NCI-H1694 treated with DMSO at 0.1 percent for 48 hours (cell line): ENCODE results near the gene RCOR3.

Experiments used
- DNase-seq: peaks from one replicate; lab custom pipeline; 2025; lab: John Stamatoyannopoulos, UW

RCOR3 gene

GRCh38 chr1:211324992-211325775 lies 66.0 kb downstream of the RCOR3 start:
- DNase-seq = no peak

- no peak for DNase-seq
These were observed 67.0 kb downstream of the RCOR3 start for GRCh38 chr1:211326140-211326527.

DNA sequence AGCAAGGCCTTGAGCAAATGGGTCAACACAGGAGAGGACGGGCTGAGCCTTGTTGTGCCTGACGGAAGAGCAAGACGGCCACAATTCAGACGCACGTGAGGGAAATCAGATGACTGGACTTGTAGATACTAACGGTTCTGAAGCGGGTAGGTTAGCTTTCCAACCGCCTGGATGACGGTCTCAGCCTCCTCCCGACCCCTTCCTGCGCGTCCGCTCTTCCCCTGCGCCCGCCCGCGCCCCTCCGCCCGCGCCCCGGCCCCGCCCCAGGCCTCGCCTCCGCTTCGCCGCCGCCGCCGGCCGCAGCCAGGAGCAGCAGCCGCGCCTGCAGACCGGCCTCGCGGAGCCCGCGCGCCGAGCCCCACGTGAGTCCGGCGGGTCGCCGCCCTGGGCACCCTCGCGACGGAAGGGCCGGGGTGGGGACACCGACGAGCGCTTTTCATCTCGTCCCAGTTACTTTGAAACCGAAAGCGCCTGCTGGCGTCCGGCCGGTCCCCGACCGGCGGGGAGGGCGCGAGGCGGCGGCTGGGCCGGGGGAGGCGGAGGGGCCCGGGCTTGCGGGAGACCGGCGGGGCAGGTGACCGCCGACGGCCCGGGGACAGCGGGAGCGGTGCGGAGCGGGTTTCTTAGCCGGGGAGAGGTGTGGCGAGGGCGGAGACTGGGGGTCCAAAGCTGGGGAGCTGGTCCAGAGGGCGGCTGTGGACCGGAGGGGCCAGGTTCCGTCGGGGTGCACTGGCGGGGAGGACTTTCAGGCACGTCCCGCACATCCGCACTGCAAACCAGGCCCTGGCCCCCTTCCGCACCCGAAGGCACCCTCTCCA lies 67.6 kb downstream of the RCOR3 start, which contains the start of gene TRAF5:
TRAF5 (plus strand) TSS at position 306 of the 818 bp plus-strand sequence. CDS start 26,407 bp downstream, outside the sequence.
- peak; percentile 28 for DNase-seq

- DNase-seq = no peak
These were observed 68.3 kb downstream of the RCOR3 start for GRCh38 chr1:211327346-211327921.

DNA sequence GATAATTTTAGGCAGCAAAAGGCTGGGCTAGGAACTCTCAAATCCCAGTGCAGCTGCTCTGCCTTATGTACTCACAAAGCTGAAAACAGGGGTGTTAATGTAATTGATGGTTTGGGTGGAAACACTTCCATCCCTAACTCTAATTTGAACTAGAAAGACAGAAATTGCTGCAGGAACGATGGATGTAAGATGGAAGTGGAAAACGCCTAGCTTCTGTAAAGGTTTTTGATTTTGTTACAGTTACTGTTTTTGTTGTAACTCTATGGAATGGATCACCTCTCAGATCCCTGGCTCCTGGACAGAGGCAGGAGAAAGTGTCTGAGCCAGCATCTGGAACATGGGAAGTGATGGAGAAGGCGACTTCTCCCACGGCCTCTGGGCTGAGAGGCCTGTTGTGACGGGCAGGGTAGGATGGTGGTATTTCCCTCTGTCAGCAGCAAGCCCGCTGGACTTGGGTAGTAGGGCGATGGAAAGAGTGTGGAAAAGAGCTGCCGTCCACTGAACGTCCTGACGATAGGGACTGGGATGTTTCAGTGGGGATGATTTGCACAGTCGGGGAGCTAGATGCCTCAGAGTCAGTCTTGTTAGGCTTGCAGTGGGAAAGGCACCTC lies 69.0 kb downstream of the RCOR3 start:
- peak; percentile 23 for DNase-seq

DNA sequence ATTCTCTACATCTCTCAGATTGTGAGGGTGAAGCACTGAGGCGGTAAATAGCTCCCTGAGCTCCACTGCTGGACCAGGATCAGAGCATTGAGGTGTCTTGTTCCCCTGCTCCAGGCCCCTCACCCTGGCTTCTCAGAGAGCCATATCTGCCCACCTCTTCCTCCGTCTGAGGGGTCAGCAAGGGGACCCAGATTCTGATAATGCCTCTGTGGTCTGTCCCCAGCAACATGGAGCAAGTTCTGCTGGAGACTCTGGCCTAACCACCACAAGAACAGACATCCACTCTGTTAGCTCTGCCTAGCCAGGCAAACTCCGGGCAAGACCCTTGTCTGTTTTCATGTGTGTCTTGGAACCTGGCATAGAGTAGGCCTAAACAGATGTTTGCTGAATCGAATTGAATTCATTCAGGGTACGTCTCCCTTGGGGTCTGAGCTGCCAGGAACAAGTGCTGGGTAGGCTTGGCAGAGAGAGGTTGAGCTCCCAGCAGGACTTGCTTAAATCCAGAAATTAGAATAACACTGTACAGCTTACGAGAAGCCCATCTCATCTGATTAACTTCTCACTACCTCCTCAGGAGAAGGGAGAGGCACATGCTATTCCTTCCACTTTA lies 69.8 kb downstream of the RCOR3 start:
- DNase-seq = peak; percentile 87

DNA sequence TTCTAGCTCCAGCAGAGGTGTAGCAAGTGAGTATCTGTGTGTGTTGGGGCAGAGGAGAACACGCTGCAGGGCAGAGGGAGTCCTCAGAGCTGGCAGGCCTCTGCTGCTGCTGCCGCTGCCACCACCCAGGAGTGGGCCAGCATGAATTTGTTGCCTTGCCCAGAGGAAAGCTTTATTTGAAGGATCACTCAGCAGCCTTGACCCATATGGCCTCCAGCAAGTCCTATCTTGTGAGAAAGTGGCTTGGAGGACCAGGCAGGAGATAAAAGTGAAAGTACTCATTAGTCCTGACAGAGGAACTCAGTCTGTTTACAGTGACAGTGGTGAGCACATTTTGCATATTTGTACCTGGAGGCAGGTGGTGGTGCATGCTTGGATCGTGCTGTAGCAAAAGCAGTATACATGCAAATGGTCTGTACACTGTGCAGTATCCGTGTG lies 70.6 kb downstream of the RCOR3 start:
- DNase-seq = no peak

DNA sequence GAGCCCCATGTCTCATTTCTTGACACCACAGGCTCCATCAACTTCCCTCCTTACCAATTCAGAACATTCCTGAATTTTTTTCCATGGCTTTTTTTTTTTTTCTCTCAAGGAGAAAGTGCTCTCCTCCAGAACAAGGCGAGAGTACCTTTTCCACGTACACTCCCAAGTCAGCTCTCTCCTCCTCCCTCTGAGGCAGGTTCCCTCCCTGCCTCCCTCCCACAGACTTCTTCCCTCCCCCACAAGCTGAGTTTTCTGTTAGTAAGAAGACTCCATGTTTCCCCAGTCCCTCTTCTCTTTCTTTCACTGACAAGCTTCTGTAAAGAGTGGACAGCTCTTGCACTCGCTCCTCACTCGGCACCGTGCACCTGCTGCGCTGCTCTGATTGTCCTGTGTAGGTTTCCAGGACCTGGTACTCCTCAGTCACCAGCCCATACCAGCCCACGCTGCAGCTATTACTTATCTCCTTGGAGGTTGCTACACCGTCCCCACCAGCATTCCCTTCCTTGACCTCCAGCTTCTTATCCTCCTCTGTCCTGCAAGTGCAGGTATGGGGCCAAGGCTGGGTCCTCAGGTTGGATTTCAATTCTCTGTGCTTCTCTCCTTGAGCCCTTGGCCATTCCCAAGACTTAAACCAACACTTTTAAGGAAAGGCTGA lies 71.2 kb downstream of the RCOR3 start:
- DNase-seq = no peak

DNA sequence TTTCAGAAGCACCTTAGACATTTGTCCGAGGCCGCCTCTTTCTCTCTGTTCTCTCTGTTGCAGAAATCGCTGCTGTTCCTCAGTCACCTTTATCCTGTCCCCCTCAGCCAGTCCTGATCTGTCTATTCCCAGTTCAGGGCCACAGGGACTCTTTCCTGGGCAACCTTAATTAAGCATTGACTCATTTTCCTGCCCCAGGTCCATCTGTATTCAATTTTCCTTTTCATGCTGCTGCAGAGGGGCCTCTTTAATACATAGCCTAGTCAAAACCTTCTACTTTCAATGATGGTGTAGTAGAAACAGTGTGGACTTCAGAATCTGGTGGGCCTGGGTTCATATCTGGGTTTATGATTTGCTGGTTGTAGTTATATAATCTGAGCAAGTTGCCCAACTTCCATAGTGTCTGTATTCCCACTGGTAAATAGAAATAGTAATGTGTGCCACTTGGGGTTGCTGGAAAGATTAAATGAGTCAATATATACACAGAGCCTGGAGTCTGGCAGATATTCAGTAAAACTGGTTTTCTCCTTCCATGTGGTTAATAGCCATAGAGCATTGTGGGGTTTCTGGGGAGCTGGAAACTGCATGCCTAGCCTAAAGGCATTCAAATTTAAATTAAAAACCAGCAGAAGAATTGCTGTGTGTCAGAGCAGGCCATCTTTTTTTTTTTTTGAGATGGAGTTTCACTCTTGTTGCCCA lies 72.0 kb downstream of the RCOR3 start:
- no peak for DNase-seq

DNA sequence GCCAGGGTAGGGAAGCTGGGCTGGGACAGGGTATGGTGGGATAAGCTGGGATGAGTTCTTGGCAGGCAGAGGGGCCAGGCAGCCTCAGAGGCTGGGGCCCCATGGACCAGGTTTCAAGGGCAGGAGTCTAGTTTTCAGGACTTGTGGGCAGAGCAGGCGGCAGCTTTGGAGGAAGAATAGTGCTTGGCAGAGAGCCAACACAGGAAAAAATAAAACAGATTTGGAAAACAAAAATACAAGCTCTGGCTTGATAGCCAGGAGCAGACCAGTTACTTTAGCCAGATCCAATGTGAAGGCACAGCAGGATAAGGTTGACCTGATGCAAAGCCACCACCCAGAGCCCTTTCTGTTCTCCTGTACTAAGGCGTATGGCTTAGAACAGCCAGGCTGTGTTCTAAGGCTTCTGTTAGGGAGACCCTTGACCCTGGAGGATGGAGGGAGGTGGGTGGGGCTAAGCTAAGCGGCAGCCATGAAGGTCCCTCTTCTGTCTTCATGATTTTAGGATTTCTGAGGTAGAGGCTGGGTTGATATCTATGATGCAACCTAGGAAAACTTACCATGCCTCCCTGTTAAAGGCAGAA lies 73.0 kb downstream of the RCOR3 start:
- no peak for DNase-seq

DNA sequence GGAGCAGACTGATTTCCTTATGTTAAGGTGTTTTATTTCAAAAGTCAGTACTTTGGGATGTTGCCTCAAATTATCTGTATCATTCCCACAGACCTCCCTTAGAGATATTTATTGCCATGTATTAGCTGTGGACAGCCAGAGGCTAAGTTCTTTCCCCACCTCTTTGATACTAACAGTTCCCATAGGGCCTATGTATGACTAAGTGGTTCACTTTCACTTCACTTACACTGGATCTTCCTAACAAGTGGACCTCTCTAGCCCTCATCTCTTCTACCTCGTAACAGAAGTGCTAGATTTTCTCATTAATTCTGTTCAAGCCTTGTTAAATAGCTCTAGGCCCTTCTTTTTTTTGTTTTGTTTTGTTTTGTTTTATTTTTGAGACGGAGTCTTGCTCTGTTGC lies 73.7 kb downstream of the RCOR3 start:
- no peak for DNase-seq

- no peak for DNase-seq
These were observed 74.7 kb downstream of the RCOR3 start for GRCh38 chr1:211333906-211334305.

GRCh38 chr1:211334986-211335385 lies 75.8 kb downstream of the RCOR3 start:
- DNase-seq = no peak

DNA sequence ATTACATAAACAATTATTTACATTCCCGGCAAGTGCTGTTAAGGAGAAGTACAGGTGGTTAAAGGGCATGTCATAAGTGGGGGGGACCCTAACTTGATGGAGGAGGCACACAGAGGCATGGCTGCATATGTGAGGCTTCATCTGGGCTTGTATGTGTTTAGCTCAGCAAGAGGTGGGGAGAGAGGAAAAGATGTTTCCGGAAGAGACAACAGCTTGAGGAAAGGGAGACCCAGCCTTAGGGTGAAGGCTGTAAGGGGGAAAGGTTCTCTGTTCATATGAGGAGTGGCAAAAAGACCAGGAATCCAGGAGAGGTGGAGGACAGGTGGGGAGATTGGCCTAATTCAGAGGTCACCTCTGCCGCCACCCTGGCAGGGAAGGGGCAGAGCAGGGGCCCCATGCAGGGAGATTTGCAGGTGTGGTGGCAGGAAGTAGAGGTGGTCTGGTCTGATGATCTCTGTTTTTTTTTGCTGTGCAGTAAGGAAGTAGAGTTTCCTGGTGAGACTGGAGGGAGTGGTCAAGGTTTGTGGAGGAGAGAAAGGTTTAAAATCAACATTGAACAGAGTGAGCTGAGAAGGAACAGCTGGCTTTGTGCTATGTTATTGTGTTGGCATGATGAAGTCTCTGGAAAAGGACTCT lies 76.5 kb downstream of the RCOR3 start:
- no peak for DNase-seq

DNA sequence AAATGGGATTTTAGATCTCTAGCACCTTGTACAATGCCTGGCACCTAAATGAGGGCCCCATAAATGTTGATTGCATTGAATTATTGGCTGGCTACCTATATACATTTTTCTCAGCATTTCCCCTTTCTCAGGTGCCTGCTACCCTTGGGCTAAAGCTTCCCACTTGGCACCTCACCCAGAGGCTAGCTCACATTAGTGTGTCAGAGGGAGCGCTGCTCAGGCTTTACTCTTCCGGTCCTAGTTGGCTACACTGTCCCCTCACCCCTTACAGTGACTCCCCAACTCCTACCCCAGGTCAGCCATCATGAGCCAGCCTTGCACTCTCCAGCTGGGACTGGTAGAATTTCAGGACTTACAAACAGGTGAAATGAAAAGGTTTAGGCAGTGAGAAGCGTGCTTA lies 77.0 kb downstream of the RCOR3 start:
- no peak for DNase-seq

DNA sequence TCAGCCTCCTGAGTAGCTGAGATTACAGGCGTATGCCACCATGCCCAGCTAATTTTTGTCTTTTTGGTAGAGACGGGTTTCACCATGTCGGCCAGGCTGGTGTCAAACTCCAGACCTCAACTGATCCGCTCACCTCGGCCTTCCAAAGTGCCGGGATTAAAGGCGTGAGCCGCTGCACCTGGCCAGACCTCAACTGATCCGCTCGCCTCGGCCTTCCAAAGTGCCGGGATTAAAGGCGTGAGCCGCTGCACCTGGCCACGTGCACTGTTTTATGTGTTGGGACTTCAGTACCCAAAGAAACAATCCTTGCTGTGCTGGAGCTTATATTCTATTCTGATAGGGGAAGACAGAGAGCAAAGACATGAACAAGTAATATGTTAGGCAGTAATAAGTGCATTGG lies 77.6 kb downstream of the RCOR3 start:
- DNase-seq = no peak

- no peak for DNase-seq
These were observed 78.5 kb downstream of the RCOR3 start for GRCh38 chr1:211337430-211338223.

DNA sequence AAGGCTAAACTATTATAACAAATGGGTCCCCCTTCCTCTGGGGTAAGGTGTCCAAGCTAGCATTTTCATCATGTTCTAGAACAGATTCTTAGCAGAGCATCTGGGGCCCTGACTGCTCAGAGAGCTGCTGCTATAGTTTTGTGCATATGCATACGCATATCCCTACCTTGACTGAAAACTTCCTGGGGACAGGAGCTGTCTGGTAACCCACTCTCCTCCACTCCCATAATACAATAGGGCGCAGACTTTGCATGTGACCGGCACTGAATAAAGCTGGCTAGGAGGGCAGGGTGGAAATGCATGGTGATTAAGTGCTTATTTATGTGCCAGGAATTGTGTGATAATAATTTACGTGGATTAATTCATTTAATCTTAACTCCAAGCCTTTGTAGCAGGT lies 79.1 kb downstream of the RCOR3 start:
- DNase-seq = no peak

- no peak for DNase-seq
These were observed 80.5 kb downstream of the RCOR3 start for GRCh38 chr1:211339631-211340041.
